Measurements from ENCODE around the gene MCRS1.

Gene MCRS1

DNA sequence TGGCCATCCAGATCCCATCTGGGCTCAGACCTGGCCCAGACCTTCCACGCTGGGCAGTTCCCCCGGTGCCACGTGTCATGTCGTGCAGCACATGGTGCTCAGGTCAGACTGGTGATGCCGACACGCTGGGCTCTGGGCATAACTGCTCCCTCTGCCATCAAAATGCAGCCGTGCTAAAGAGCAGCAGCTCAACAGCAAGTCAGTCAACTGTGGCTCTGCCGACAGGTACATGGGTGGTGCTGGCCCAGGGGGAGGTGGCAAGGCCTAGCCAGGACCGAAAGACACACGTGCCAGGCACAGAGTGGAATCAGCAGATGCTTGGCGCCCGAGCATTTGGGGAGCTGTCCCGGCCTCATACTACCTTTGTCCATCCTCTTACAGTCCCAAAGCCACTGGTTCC is 1.6 kb downstream of the MCRS1 start:
- no peak for DNase-seq (ENCODE audit: low read depth)
- H3K4me3 ChIP-seq (ENCODE audit: control insufficient read depth, low read depth, low read length): no peak overlapping the region

GRCh38 chr12:49565406-49566265 is 2.3 kb downstream of the MCRS1 start:
- TF ChIP-seq CTCF (conservative IDR thresholded peaks at IDR 0.05; ENCODE audit: control insufficient read depth, insufficient read depth, low read depth, low read length): no peak
- H3K4me3 ChIP-seq (ENCODE audit: control insufficient read depth, low read depth, low read length): no peak overlapping the region
- no peak for DNase-seq (ENCODE audit: low read depth)

More for the DNA sequence above, 1.6 kb downstream of the MCRS1 start:
- TF ChIP-seq CTCF (conservative IDR thresholded peaks at IDR 0.05; ENCODE audit: control insufficient read depth, insufficient read depth, low read depth, low read length): no peak

- H3K4me3 ChIP-seq (ENCODE audit: control insufficient read depth, low read depth, low read length): no peak overlapping the region
- no peak for DNase-seq (ENCODE audit: low read depth)
- TF ChIP-seq CTCF (conservative IDR thresholded peaks at IDR 0.05; ENCODE audit: control insufficient read depth, insufficient read depth, low read depth, low read length): no peak
Observed at GRCh38 chr12:49564686-49565405, 3.1 kb downstream of the MCRS1 start.

- no peak for TF ChIP-seq CTCF (conservative IDR thresholded peaks at IDR 0.05; ENCODE audit: control insufficient read depth, insufficient read depth, low read depth, low read length)
- no peak overlapping the region for H3K4me3 ChIP-seq (ENCODE audit: control insufficient read depth, low read depth, low read length)
- DNase-seq (ENCODE audit: low read depth): no peak
Observed at GRCh38 chr12:49563951-49564685, 3.8 kb downstream of the MCRS1 start.

DNA sequence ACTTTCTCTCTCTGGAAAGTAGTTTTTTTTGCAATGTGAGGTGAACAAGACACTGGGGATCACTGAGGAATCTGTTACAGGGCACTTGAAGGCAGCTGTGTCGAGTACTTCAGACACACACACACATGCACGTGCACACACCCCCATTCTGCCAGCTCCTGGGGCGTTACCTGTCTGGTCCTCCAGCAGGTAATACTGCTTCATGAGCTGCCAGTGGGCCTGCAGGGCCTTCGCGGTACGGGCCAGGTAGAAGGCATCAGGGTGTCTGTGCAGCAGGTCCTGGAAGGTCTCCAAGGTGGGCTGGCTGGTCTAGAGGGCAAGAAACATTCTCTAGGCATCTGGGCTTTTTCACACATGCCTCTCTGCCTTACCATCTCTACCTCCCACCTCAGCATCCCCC is 5.1 kb downstream of the MCRS1 start:
- no peak for TF ChIP-seq CTCF (conservative IDR thresholded peaks at IDR 0.05; ENCODE audit: control insufficient read depth, insufficient read depth, low read depth, low read length)
- H3K4me3 ChIP-seq (ENCODE audit: control insufficient read depth, low read depth, low read length): no peak overlapping the region
- DNase-seq (ENCODE audit: low read depth): no peak

- H3K4me3 ChIP-seq (ENCODE audit: control insufficient read depth, low read depth, low read length): no peak overlapping the region
- no peak for TF ChIP-seq CTCF (conservative IDR thresholded peaks at IDR 0.05; ENCODE audit: control insufficient read depth, insufficient read depth, low read depth, low read length)
- no peak for DNase-seq (ENCODE audit: low read depth)
Observed at GRCh38 chr12:49562233-49562632, 5.7 kb downstream of the MCRS1 start.

Data from fibroblast of mammary gland (primary cell).